Stimulated activated CD4-positive, alpha-beta T cell treated with anti-CD3 and anti-CD28 coated beads, Interleukin-12 subunit alpha, Interleukin-12 subunit beta, amount 100 ng/mL, for 48 hours (primary cell): ENCODE results near the gene MVD.

Experiments used
- DNase-seq, 3 donors: peaks; one replicate each; pipeline ENCODE4 v3.0.0-alpha.2; 2020; ENCODE audit warnings: low read depth in 2 of 3, low spot score in 1 of 3

The MVD gene

GRCh38 chr16:88642881-88643643, 19.8 kb downstream of the MVD start:
- DNase-seq: no peak

GRCh38 chr16:88640498-88641247, 22.2 kb downstream of the MVD start:
- no peak for DNase-seq

GRCh38 chr16:88640039-88640495, 22.8 kb downstream of the MVD start:
- no peak for DNase-seq

- DNase-seq: no peak
Measured at GRCh38 chr16:88639231-88640038, 23.5 kb downstream of the MVD start.

- DNase-seq: no peak
Measured at GRCh38 chr16:88638323-88639230, 24.3 kb downstream of the MVD start, which contains the start of gene IL17C. Gene IL17C (plus strand): TSS chr16:88638572. CDS start chr16:88638642, 70 bp downstream.

GRCh38 chr16:88636488-88637265, 26.2 kb downstream of the MVD start:
- no peak for DNase-seq

- DNase-seq: no peak
Measured at GRCh38 chr16:88635671-88636319, 27.1 kb downstream of the MVD start.

- no peak for DNase-seq
Measured at GRCh38 chr16:88634994-88635670, 27.8 kb downstream of the MVD start.

GRCh38 chr16:88634141-88634993, 28.5 kb downstream of the MVD start:
- peak in 1 of 3 donors; percentile 42 for DNase-seq

GRCh38 chr16:88633684-88634140, 29.2 kb downstream of the MVD start:
- DNase-seq: peak in 1 of 3 donors; percentile 41

GRCh38 chr16:88632587-88632930, 30.3 kb downstream of the MVD start:
- no peak for DNase-seq

GRCh38 chr16:88631920-88632586, 30.8 kb downstream of the MVD start:
- no peak for DNase-seq

- no peak for DNase-seq
Measured at GRCh38 chr16:88631384-88631783, 31.5 kb downstream of the MVD start.

GRCh38 chr16:88630941-88631340, 31.9 kb downstream of the MVD start:
- no peak for DNase-seq

- DNase-seq: no peak
Measured at GRCh38 chr16:88630433-88630832, 32.5 kb downstream of the MVD start.

- no peak for DNase-seq
Measured at GRCh38 chr16:88629835-88630234, 33.1 kb downstream of the MVD start.

- DNase-seq: no peak
Measured at GRCh38 chr16:88628512-88628974, 34.3 kb downstream of the MVD start.
